HG02885 (cell line): ENCODE data around the gene WSB1.

Experiments
- ATAC-seq: cut with Tn5 transposase; IDR thresholded peaks from one replicate; pipeline ENCODE4 v1.9.1; 2021; ENCODE audit warnings: mild to moderate bottlenecking; ENCODE audit not compliant: unreplicated experiment, poor library complexity

WSB1 gene

DNA sequence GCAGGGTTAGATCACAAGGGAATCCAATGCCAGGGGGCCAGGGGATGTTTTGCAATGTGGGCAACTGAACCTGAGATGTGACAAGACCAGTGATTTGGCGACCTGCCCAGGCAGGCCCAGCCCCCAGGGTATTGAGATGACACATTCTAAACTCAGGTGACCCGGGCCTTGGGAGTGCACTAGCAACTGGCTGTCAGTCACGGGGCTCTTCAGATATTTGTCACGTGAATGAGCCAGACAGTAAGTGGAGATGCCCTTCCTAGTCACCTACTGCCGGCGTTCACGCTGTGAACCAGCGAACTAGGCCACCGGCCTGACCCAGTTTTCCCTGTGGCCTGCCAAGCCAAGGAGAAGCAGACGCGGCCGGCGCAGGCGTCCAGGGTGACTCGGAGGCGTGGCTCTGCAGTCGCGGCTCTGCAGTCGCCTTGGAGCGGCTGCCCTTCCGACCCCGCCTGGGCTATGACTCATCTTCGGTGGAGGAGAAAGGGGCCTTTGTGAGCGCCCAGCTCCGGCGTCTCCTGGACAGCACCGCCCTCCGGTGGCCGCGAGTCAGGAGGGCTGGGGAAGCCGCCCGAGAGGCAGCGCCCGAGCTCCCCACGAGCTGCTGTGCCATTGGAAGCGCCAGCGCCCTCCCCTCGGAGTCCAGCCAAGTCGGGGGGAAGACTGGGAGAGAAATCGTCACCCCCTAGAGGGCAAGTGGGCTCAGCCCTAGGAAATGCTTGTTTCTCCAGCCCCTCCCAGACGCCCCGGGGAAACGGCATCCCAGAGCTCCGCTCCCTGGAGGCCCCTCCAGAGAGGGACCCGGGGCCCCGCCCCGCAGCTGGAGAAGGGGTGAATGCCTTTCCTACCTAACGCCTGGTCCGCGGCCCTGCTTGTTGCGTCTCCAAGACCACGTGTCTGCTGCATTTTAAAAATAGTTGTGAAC is 38.8 kb downstream of the WSB1 start:
- peak; percentile 92 for ATAC-seq

DNA sequence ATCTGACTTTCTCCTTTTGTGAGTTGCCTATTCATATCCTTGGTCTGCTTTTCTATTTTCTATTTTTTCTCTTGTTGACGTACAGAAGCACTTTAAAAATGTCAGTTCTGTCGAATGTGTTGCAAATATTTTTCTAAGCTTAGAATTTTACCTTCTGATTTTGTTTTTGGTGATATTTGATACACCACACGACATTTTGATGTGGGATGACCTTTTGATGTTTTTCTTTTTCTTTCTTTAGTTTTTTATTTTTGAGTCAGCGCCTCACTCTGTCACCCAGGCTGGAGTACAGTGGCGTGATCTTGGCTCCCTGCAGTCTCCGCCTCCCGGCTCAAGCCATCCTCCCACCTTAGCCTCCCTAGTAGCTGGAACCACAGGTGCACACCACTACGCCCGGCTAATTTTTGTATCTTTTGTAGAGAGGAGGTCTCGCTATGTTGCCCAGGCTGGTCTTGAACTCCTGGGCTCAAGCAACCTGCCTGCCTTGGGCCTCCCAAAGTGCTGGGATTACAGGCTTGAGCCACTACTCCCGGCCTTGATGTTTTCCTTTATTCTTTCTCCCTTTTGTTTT is 39.6 kb downstream of the WSB1 start:
- no peak for ATAC-seq

GRCh38 chr17:27336184-27336583 is 42.3 kb downstream of the WSB1 start:
- no peak for ATAC-seq

DNA sequence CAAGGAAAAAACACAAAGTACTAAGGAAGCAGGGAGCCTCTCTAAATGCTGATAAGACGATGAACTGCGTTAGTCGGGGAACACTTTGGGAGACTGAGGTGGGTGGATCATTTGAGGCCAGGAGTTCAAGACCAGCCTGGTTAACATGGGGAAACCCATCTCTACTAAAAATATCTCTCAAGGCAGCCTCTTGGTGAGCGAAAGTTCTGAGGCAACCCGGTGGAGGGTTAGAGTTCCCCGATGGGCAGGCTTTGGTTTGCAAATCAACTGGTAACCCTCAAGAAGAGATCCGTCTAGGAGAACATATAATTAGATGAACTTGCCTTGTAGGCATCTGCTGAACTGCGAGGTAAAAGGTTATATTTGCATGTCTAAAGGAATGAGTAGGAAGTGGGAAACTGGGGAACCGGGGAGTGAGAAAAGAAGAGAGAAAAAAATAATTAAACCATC is 44.6 kb downstream of the WSB1 start:
- peak; percentile 69 for ATAC-seq

GRCh38 chr17:27339198-27339835 is 45.4 kb downstream of the WSB1 start:
- ATAC-seq, result peak; percentile 54

GRCh38 chr17:27339836-27340550 is 46.1 kb downstream of the WSB1 start:
- no peak for ATAC-seq

GRCh38 chr17:27340575-27340974 is 46.7 kb downstream of the WSB1 start:
- no peak for ATAC-seq

DNA sequence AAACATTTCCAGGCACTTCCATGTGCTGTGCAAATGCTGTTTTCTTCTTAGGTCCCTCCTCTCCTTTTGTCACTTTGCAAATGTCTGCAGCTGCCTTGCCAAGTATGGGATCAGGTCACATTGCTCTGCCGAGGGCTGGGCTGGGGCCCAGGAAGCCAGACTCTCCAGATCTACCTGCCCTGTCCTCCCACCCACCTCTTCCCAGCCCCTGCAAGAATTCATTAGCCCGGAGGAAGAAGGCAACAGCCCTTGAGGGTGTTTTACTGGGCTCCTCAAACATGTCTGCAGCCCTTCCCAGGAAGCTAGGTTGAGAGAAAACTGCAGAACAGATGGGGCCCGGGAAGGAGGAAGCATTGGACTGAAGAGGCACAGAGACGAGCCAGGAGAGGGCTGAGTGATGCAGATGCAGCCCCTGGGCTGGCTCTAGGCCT is 47.1 kb downstream of the WSB1 start:
- ATAC-seq, result no peak

DNA sequence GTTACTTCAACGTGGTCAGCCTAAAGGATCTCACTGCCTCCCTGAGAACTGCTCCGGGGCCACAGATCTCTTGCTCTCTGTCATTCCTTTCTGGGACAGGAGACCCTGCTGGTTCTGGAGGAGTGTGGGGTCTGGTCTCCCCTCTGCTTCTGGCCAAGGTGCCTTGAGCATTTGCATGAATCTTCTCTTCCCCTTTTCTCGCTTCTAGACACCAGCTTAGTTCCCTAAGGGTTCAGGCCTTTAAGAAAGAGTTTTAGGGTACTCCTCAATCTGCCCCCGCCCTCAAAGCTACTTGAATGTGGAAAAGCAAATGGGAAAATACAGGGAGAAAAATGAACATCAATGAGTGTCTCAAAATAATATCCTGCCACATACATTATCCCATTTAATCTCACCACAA is 48.1 kb downstream of the WSB1 start:
- ATAC-seq, result no peak

- no peak for ATAC-seq
These were observed 49.4 kb downstream of the WSB1 start for GRCh38 chr17:27343294-27343693.

- ATAC-seq, result no peak
These were observed 50.2 kb downstream of the WSB1 start for GRCh38 chr17:27343977-27344607.

GRCh38 chr17:27345141-27345904 is 51.4 kb downstream of the WSB1 start:
- no peak for ATAC-seq

DNA sequence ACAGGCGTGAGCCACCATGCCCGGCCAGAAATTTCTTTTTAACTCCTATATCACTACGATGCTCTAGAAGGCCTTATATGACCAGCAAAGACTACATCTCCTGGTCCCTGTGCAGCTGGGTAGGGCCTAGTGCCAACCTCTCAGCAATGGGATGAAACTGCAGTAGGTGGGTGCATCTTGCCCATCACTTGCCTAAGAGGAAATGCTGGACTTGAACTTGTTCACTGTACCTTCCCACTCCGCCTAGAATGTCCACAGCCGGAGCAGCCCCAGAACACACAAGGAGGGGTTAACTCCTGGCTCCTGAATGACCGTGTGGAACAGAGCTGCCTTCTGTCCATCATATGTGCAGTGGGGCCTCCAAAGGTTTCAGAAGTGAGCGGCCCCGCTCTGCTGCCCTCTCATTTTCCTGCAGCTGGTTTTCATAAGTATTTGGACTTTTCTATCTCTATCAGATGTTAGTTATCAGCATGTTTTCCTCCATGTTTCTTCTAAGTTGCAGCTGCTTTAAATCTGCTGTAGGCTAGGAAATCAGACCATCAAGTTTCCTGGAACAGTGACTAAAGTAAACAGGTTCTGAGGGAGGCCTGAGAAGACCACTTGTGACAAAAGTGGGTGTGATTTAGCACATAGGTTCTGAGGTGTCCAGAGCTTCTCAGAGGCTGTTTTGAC is 52.5 kb downstream of the WSB1 start:
- no peak for ATAC-seq

DNA sequence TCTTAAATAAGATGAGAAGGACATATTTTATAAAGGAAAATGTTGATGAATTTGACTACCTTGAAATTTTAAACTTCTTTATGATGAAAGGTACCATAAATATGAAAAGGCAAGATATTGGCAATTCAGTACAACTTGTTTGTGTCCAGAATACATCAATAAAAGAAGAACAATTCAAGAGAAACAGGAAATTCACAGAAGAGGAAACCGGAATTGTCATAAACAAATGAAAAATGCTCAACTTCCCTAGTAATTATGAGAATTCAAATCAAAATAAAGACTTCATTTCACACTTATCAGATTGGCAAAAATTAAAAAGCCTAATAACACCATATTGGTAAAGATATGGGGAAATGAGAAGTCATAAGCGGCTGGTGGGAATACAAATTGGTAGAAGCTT is 54.3 kb downstream of the WSB1 start:
- ATAC-seq, result no peak

DNA sequence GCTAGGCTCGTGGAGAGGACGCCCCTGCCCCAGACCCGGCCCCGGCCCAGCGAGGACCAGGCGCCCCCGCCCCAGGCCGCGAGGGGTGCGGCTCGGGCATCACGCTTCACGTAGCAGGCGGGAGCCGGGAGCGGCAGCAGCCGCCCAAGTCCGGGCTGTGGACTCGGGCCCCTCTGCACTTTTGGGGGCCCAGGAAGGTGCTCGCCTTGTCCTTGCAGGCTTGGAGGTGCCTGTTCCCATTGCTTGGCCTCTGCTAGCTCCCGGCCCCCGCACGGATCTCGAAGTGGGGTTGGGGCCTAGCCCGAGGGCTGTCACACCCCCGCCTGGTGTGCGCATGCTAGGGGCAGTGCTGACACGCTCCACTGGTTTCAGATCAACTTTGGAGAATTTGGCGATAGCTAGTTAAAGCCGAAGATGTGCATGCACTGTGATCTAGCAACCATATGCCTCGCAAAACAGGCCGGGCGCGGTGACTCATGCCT is 55.7 kb downstream of the WSB1 start:
- ATAC-seq, result no peak

GRCh38 chr17:27351759-27352158 is 57.8 kb downstream of the WSB1 start:
- no peak for ATAC-seq

DNA sequence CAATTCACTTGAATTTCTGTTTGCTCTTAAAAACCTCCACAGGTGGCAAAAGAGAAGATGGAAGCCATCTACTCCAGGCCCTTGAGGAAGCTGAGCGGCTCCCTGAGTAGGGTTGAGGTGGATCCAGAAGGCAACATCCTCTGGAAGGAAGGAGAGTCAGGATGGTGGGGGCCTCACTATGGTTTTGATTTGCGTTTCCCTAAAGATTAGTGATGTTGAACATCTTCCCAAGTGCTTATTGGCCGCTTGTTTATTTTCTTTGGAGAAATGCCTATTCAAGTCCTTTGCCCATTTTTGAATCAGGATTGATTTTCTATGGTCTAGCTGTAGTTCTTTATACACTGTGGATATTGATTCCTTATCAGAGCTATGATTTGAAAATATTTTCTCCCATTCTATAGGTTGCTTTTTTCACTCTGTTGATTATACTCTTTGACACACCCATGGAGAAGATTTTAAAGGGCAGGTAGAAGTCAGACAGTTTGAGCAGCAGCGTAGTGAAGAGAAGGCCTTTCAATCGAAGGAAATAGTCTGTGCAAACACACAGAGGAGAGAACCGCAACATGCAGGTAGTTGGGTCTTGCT is 58.6 kb downstream of the WSB1 start:
- no peak for ATAC-seq

DNA sequence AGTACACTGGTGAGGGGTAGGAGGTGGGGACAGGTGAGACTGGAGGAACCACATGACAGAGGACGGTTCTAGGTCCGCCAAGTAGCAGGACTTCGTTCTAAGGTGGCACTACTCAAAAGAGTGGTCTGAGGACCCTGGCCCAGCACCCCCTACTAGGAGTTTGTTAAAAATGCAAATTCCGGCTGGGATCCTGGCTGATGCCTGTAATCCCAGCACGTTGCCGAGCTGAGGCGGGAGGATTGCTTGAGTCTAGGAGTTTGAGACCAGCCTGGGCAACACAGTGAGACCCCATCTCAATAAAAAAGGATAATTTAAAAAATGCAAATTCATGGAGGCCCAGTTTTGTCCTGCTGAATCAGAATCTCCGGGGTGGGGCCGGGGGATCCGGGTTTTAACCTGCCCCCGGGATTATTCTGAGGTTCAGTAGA is 59.1 kb downstream of the WSB1 start:
- ATAC-seq, result no peak
